Parathyroid adenoma (tissue), 2 donors: ENCODE measurements around the gene TDO2.

Experiments used
- H2AFZ ChIP-seq: fragments of 300-600 bp; sonication (generic); one replicate; pipeline ENCODE4 v1.7.0; 2017; ENCODE audit warnings: antibody characterized with exemption, mild to moderate bottlenecking
- H3K27ac ChIP-seq: fragments of 300-600 bp; sonication (generic); one replicate; pipeline ENCODE4 v1.7.0; 2017
- H3K27me3 ChIP-seq: fragments of 300-600 bp; sonication (generic); one replicate; pipeline ENCODE4 v1.7.0; 2017; ENCODE audit warnings: low read length; ENCODE audit not compliant: control insufficient read depth, insufficient read depth
- H3K36me3 ChIP-seq: fragments of 300-600 bp; sonication (generic); one replicate; pipeline ENCODE4 v1.7.0; 2017; ENCODE audit warnings: low read length; ENCODE audit not compliant: control insufficient read depth, insufficient read depth
- H3K4me1 ChIP-seq: fragments of 300-600 bp; sonication (generic); one replicate; pipeline ENCODE4 v1.7.0; 2017; ENCODE audit warnings: control low read depth
- H3K4me2 ChIP-seq: fragments of 300-600 bp; sonication (generic); one replicate; pipeline ENCODE4 v1.7.0; 2017; ENCODE audit warnings: low read length
- H3K4me3 ChIP-seq: fragments of 300-600 bp; sonication (generic); one replicate; pipeline ENCODE4 v1.7.0; 2017; ENCODE audit warnings: low read depth, low read length
- H3K79me2 ChIP-seq: fragments of 300-600 bp; sonication (generic); one replicate; pipeline ENCODE4 v1.7.0; 2017; ENCODE audit warnings: control low read depth
- H3K9ac ChIP-seq: fragments of 300-600 bp; sonication (generic); one replicate; pipeline ENCODE4 v1.7.0; 2017; ENCODE audit warnings: mild to moderate bottlenecking
- H3K9me3 ChIP-seq: fragments of 300-600 bp; sonication (generic); one replicate; pipeline ENCODE4 v1.7.0; 2017; ENCODE audit warnings: low read length; ENCODE audit not compliant: control insufficient read depth
- TF ChIP-seq, protein P1 (sequence below): fragments of 300-600 bp; sonication (generic); IDR thresholded peaks from one replicate; pipeline ENCODE4 v1.7.0; 2017; ENCODE audit warnings: antibody characterized with exemption, mild to moderate bottlenecking
- donor health status: primary hyperparathyroidism.

TDO2 gene

DNA sequence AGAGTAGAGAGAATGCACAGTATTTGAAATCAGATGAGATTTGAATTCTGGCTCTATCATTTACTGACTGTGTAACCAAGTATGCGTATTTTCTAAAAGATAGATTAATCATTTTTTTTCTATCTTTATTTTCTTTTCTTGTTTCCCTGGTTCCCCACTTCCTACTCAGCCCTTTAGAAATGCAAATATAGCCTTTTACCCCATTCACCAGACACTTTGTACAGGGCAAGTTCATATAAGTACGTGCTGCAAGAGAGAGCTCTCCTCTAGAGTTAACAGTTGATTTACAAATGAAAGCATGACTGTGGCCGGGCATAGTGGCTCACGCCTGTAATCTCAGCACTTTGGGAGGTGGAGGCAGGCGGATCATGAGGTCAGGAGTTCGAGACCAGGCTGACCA lies 17.8 kb upstream of the TDO2 start:
- TF ChIP-seq, protein P1, sequence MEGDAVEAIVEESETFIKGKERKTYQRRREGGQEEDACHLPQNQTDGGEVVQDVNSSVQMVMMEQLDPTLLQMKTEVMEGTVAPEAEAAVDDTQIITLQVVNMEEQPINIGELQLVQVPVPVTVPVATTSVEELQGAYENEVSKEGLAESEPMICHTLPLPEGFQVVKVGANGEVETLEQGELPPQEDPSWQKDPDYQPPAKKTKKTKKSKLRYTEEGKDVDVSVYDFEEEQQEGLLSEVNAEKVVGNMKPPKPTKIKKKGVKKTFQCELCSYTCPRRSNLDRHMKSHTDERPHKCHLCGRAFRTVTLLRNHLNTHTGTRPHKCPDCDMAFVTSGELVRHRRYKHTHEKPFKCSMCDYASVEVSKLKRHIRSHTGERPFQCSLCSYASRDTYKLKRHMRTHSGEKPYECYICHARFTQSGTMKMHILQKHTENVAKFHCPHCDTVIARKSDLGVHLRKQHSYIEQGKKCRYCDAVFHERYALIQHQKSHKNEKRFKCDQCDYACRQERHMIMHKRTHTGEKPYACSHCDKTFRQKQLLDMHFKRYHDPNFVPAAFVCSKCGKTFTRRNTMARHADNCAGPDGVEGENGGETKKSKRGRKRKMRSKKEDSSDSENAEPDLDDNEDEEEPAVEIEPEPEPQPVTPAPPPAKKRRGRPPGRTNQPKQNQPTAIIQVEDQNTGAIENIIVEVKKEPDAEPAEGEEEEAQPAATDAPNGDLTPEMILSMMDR, result no peak
- no peaks in the 10 kb centered on the region for H3K79me2 ChIP-seq
- no peak overlapping the region for H3K4me3 ChIP-seq
- no peak overlapping the region for H3K27ac ChIP-seq
- no peaks in the 10 kb centered on the region for H3K27me3 ChIP-seq
- no peaks in the 10 kb centered on the region for H3K36me3 ChIP-seq
- no peak overlapping the region for H3K4me2 ChIP-seq
- no peak overlapping the region for H3K9ac ChIP-seq
- no peaks in the 10 kb centered on the region for H3K4me1 ChIP-seq
- H3K9me3 ChIP-seq, result no peaks in the 10 kb centered on the region
- H2AFZ ChIP-seq, result no peak overlapping the region

DNA sequence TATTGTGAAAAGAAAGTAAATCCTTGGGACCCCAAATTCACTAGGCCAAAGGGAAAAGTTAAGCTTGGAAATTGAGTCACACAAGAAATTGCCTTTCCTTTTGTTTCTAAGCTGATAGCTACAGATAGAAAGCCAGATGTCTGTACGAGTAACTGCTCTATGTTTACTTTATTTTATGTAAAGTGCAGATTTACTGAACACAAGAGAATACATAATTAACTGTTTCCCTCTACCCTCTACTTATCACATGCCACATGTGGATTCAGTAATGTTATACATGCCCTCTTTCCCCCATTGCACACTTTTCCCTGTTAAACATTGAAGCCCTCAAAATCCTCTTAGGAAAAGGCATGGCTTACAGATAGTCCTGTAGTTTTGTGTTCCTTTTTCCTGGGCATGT lies 16.5 kb upstream of the TDO2 start:
- Histone ChIP-seq H3K27me3 (no peaks in the 10 kb centered on the region), H3K9me3 (no peaks in the 10 kb centered on the region), H3K27ac (no peak overlapping the region), H3K4me2 (no peak overlapping the region), H2AFZ (no peak overlapping the region), H3K4me1 (no peaks in the 10 kb centered on the region), H3K79me2 (no peaks in the 10 kb centered on the region), H3K4me3 (no peak overlapping the region), H3K36me3 (no peaks in the 10 kb centered on the region), H3K9ac (no peak overlapping the region)
- TF ChIP-seq, protein P1, result no peak

DNA sequence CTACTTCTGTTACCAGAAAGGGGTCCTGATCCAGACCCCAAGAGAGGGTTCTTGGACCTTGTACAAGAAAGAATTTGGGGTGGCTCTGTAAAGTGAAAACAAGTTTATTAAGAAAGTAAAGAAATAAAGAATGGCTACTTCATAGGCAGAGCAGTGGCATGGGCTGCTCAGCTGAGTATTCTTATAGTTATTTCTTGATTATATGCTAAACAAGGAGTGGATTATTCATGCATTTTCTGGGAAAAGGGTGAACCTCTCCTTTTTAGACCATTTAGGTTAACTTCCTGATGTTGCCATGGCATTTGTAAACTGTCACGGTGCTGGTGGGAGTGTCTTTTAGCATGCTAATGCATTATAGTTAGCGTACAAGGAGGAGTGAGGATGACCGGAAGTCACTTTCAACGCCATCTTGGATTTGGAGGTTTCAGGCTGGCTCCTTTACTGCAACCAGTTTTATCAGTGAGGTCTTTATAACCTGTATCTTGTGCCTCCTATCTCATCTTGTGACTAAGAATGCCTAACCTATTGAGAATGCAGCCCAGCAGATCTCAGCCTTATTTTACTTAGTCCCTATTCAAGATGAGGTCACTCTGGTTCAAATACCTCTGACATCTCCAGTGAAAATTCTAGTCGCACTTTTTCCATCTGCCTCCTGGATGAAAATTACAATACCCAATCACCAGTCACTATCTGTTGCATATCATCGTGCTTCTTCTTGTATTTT lies 15.5 kb upstream of the TDO2 start:
- no peak overlapping the region for H3K4me2 ChIP-seq
- H3K27ac ChIP-seq, result no peak overlapping the region
- H2AFZ ChIP-seq, result no peak overlapping the region
- H3K79me2 ChIP-seq, result no peaks in the 10 kb centered on the region
- no peaks in the 10 kb centered on the region for H3K9me3 ChIP-seq
- H3K27me3 ChIP-seq, result no peaks in the 10 kb centered on the region
- H3K36me3 ChIP-seq, result no peaks in the 10 kb centered on the region
- no peaks in the 10 kb centered on the region for H3K4me1 ChIP-seq
- H3K9ac ChIP-seq, result no peak overlapping the region
- TF ChIP-seq, protein P1, result no peak
- no peak overlapping the region for H3K4me3 ChIP-seq

DNA sequence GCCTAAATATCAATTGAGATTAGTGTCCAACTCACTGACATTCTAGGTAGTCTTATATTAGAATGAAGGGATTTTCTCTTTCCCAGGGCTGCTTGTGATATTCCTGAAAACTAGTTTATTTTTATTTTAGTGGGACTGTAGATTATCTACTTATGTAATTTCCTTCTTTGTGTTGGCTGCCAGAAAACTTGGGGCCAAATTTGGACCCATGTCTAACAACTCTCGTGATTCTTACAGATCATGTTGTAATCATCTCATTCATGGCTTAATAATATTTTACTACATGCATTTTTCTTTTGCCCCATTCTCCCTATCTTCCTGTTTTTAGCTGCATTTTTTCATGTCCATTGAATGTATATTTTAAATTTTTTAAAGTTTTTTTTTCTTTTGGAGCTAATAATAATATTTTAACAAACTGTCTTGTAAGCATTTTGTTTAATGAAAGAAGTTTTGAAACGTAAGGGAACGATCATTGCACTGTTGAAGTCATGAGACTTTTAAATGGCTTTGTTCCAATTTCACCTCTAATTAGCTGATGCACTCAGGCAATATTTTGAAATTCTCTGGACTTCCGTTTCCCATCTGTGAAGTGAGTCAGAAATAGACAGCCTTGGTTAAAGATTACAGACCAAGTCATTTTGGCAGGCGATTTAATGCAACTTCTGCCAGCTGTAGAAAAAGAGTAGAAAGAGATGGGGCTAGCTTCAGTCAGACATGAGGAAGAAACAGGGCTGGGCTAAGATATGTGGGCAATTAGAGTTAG lies 14.3 kb upstream of the TDO2 start:
- Histone ChIP-seq H3K9me3 (no peaks in the 10 kb centered on the region), H2AFZ (no peak overlapping the region), H3K4me2 (no peak overlapping the region), H3K79me2 (no peaks in the 10 kb centered on the region), H3K36me3 (no peaks in the 10 kb centered on the region), H3K27me3 (no peaks in the 10 kb centered on the region), H3K4me3 (no peak overlapping the region), H3K27ac (no peak overlapping the region), H3K4me1 (no peaks in the 10 kb centered on the region), H3K9ac (no peak overlapping the region)
- TF ChIP-seq, protein P1, result no peak
